ENCODE measurements around the gene UBQLNL.

Gene UBQLNL
- long read RNA-seq, donor 1, partial matches to known transcripts: 0 of 1 reads
- long read RNA-seq, donor 1, other reads (novel, unspliced or antisense): 0 of 1 reads
- long read RNA-seq, donor 2: 0 reads
- long read RNA-seq, donor 3: 0 reads
- long read RNA-seq, donor 4, partial matches to known transcripts: 0 of 2 reads
- long read RNA-seq, donor 4, other reads (novel, unspliced or antisense): 0 of 2 reads
- long read RNA-seq, donor 5: 0 reads
- long read RNA-seq, donor 6, partial matches to known transcripts: 0 of 1 reads
- long read RNA-seq, donor 6, other reads (novel, unspliced or antisense): 0 of 1 reads
- long read RNA-seq, donor 7, partial matches to known transcripts: 0 of 1 reads
- long read RNA-seq, donor 7, other reads (novel, unspliced or antisense): 0 of 1 reads
- long read RNA-seq, donor 8: 0 reads

- no peak for DNase-seq
Observed at GRCh38 chr11:5516599-5516998, at the start of gene UBQLNL. Gene UBQLNL, minus strand, starts transcription at chr11:5516699. Its CDS starts 258 bp downstream, at chr11:5516441.

- DNase-seq: no peak
Observed at GRCh38 chr11:5564259-5565019, 47.9 kb upstream of the UBQLNL start.

GRCh38 chr11:5557751-5558150 is 41.3 kb upstream of the UBQLNL start:
- no peak for DNase-seq

- no peak for DNase-seq
Observed at GRCh38 chr11:5556596-5557188, 40.2 kb upstream of the UBQLNL start.

- DNase-seq: no peak
Observed at GRCh38 chr11:5553343-5553742, 36.8 kb upstream of the UBQLNL start.

GRCh38 chr11:5550440-5551095 is 34.1 kb upstream of the UBQLNL start:
- no peak for DNase-seq

- no peak for DNase-seq
Observed at GRCh38 chr11:5548440-5548839, 31.9 kb upstream of the UBQLNL start, which contains the start of gene OR52H1. Gene OR52H1, minus strand, starts transcription at chr11:5548540. Its CDS starts 3,035 bp downstream, at chr11:5545505.

- DNase-seq: no peak
Observed at GRCh38 chr11:5547982-5548381, 31.5 kb upstream of the UBQLNL start.

GRCh38 chr11:5546457-5546856 is 30.0 kb upstream of the UBQLNL start:
- no peak for DNase-seq

- DNase-seq: no peak
Observed at GRCh38 chr11:5541427-5541826, 24.9 kb upstream of the UBQLNL start.

GRCh38 chr11:5536482-5536881 is 20.0 kb upstream of the UBQLNL start:
- DNase-seq: no peak

- no peak for DNase-seq
Observed at GRCh38 chr11:5534046-5534445, 17.5 kb upstream of the UBQLNL start.

- no peak for DNase-seq
Observed at GRCh38 chr11:5531053-5531831, 14.7 kb upstream of the UBQLNL start.

- DNase-seq: no peak
Observed at GRCh38 chr11:5528495-5528894, 12.0 kb upstream of the UBQLNL start.

GRCh38 chr11:5527716-5528115 is 11.2 kb upstream of the UBQLNL start:
- no peak for DNase-seq

- DNase-seq: no peak
Observed at GRCh38 chr11:5524756-5525155, 8.3 kb upstream of the UBQLNL start.

GRCh38 chr11:5522308-5522707 is 5.8 kb upstream of the UBQLNL start:
- no peak for DNase-seq

GRCh38 chr11:5521540-5521939 is 5.0 kb upstream of the UBQLNL start:
- no peak for DNase-seq

- DNase-seq: no peak
Observed at GRCh38 chr11:5514841-5515240, 1.7 kb downstream of the UBQLNL start.

- DNase-seq: no peak
Observed at GRCh38 chr11:5509803-5510202, 6.7 kb downstream of the UBQLNL start, which contains the start of gene UBQLN3. Gene UBQLN3, minus strand, starts transcription at chr11:5509957. Its CDS starts 399 bp downstream, at chr11:5509558.

- no peak for DNase-seq
Observed at GRCh38 chr11:5508605-5509004, 7.9 kb downstream of the UBQLNL start.

GRCh38 chr11:5507933-5508305 is 8.6 kb downstream of the UBQLNL start:
- no peak for DNase-seq
